Fibroblast of mammary gland (primary cell): ENCODE measurements around the gene CALCA.
A peak's percentile ranks its signal among the peaks of the same experiment; 100 is the strongest.
"Not testable (repeated sequence)": the region's sequence is repeated elsewhere in the genome, so short reads cannot be mapped to it uniquely, and the experiment has no call there.

Source experiments
- DNase-seq: peaks from one replicate; pipeline ENCODE4 v3.0.0-alpha.2; 2010; ENCODE audit warnings: low read depth
- H3K4me3 ChIP-seq: 2 replicates; pipeline ENCODE4 v1.5.1; 2011; ENCODE audit warnings: low read depth, mild to moderate bottlenecking, low read length, moderate library complexity; ENCODE audit not compliant: control insufficient read depth
- CTCF ChIP-seq: conservative IDR thresholded peaks from 2 replicates; pipeline ENCODE4 v1.5.1; 2011; ENCODE audit warnings: low read depth, low read length, inconsistent platforms; ENCODE audit not compliant: control insufficient read depth, insufficient read depth

Gene CALCA

GRCh38 chr11:14971865-14972580 is at the start of gene CALCA:
Gene CALCA (minus strand): TSS chr11:14972351. CDS start chr11:14971192, 1,159 bp downstream.
- no peak within 1 kb of the TSS for H3K4me3 ChIP-seq
- DNase-seq = no peak
- no peak for TF ChIP-seq CTCF

- no peak for TF ChIP-seq CTCF
- no peak for DNase-seq
- no peak overlapping the region for H3K4me3 ChIP-seq
These were observed 44.0 kb upstream of the CALCA start for GRCh38 chr11:15016200-15016599.

GRCh38 chr11:15011776-15012345 is 39.7 kb upstream of the CALCA start:
- TF ChIP-seq CTCF = no peak
- DNase-seq = no peak
- H3K4me3 ChIP-seq = no peak overlapping the region

- DNase-seq = no peak
- TF ChIP-seq CTCF = no peak
- H3K4me3 ChIP-seq = no peak overlapping the region
These were observed 38.7 kb upstream of the CALCA start for GRCh38 chr11:15010865-15011264.

GRCh38 chr11:15006139-15006759 is 34.1 kb upstream of the CALCA start:
- peak; percentile 65 for DNase-seq
- no peak overlapping the region for H3K4me3 ChIP-seq
- peak; percentile 61 for TF ChIP-seq CTCF

- not testable (repeated sequence) for DNase-seq, H3K4me3 ChIP-seq
These were observed 16.0 kb upstream of the CALCA start for GRCh38 chr11:14988133-14988532.

GRCh38 chr11:14981507-14981906 is 9.4 kb upstream of the CALCA start:
- no peak overlapping the region for H3K4me3 ChIP-seq
- no peak for TF ChIP-seq CTCF
- DNase-seq = no peak
